ENCODE results near the gene EIPR1.

Gene EIPR1

GRCh38 chr2:3324036-3324386 is 53.6 kb downstream of the EIPR1 start:
- DNase-seq (ENCODE audit: low read depth in 2 of 2): no peak

GRCh38 chr2:3323360-3324035 is 54.1 kb downstream of the EIPR1 start:
- no peak for DNase-seq (ENCODE audit: low read depth in 2 of 2)

DNA sequence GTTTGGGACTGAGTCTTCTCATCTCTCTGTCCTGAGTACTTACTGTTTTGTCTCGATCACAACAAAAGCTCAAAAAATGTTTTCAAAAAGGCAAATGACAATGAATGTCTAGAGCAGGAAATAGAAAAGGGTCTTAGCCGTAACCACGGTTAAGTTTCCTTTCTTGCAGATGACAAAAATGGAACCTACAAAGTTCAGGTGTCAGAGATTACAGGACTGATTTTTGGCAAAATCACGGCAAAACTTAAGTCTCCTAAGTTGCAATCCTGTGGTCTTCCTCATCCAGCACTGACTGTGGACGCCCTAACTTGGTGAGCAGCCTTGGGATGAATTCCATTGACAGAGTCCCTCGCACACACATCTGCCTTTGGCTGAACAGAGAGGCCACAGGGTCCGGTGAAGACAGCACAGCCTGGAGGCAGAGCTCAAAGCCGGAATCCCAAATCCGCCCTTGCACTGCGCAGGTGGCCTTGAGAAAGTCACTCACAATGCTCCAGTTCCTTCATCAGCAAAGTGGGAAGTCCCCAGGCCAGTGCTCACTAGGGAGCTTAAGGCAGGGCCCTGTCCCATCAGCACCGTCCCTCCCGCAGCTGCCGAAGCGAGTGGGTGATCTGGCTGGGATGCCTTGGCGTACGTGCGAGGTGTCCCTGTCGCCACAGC is 55.2 kb downstream of the EIPR1 start:
- no peak for DNase-seq (ENCODE audit: low read depth in 2 of 2)

GRCh38 chr2:3321825-3322224 is 55.8 kb downstream of the EIPR1 start:
- no peak for DNase-seq (ENCODE audit: low read depth in 2 of 2)

DNA sequence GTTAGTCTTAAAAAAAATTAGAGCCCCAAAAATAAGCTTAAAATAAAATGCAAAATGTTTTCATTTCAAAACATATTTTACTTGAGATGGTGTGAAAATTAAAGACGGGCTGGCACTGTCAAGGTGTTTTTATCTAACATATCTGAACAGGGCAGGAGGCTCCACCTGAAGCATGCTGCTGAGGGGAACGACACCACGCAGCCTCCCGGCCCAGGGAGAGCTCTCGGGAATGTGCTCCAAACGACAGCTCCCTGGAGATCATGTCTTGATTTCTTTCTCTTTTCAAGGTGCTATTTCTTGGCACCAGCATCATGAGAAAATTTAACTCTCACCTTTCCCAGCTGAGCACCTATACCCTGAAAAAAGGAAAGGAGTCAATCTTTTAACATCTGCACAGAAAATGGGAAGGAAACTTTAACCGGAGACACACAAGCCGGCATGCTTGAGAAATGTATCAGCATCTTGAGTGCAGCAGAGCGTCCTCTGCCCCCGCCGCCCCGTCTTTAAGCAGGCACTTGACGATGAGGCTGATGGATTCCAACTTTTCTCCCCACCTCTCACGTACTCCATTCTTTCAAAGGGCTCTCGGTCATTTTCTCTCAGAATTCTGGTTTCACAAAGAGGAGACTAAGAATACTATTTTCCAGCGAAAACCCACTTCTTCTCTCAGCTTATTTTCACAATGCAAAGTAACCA is 56.6 kb downstream of the EIPR1 start:
- DNase-seq (ENCODE audit: low read depth in 2 of 2): no peak

- DNase-seq (ENCODE audit: low read depth in 2 of 2): no peak
Observed at GRCh38 chr2:3319745-3320566, 57.7 kb downstream of the EIPR1 start.

GRCh38 chr2:3319134-3319533 is 58.5 kb downstream of the EIPR1 start:
- DNase-seq (ENCODE audit: low read depth in 2 of 2): no peak

- DNase-seq (ENCODE audit: low read depth in 2 of 2): no peak
Observed at GRCh38 chr2:3317871-3318590, 59.6 kb downstream of the EIPR1 start.

DNA sequence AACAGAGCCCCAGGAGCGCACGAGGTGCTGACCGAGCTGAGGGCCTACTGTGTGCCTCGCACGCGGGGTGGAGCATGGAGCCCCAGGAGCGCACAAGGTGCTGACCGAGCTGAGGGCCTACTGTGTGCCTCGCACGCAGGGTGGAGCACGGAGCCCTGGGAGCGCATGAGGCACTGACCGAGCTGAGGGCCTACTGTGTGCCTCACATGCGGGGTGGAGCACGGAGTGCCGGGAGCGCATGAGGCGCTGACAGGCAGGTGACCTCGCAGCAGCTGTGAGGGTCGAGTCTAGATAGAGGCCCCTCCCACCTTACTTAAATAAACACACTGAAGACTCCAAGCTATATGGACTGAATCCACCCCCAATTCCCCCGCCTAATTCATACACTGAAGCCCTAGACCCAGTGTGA is 60.3 kb downstream of the EIPR1 start:
- no peak for DNase-seq (ENCODE audit: low read depth in 2 of 2)

DNA sequence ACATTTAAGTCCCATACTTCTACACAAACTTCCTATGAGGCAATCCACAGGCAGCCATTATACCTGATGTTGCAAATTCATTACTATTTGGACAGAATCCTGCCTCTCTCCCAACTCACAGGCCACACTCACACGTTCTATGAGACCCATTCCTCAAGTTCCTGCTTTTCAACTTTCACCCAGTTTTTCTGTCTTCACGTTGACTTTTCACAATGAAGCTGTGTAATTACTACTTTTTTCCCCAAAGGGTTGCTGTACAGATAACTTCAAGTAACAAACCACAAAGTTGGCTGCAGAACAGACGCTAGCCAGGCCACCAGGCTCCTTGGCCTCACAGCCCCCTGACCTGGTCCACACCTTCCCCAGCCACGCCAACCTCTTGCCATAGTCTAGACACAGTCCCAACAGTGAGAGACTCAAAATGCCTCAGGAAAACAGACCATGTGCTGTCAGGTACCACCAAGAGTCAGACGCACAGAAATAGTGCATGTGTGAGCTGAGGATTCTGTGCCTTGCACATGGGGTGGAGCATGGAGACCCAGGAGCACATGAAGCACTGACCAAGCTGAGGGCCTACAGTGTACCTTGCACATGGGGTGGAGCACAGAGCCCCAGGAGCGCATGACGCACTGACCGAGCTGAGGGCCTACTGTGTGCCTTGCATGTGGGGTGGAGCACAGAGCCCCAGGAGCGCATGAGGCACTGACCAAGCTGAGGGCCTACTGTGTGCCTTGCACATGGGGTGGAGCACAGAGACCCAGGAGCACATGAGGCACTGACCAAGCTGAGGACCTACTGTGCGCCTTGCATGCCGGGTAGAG is 61.0 kb downstream of the EIPR1 start:
- DNase-seq (ENCODE audit: low read depth in 2 of 2): no peak

DNA sequence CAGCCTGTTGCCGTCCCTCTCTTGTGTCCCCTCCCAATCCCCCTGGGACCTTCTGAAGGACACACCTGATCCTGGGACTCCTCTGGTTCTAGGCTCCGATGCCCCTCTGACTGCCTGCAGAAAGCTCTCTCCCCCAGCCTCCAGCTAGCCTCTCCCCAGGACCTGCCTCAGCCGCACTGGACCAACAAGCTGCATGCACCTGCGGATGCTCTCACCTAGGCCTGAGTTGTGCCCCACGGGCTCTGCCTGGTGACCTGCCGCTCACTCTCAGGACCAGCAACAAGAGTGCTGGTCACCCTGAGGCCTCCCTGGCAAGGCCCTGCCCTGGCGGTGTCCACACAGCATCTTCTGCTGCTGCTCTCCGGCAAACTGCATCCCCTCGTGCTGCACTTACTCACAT is 63.0 kb downstream of the EIPR1 start:
- DNase-seq (ENCODE audit: low read depth in 2 of 2): no peak

GRCh38 chr2:3313781-3314375 is 63.7 kb downstream of the EIPR1 start:
- no peak for DNase-seq (ENCODE audit: low read depth in 2 of 2)

GRCh38 chr2:3312576-3313345 is 64.9 kb downstream of the EIPR1 start:
- DNase-seq (ENCODE audit: low read depth in 2 of 2): no peak

DNA sequence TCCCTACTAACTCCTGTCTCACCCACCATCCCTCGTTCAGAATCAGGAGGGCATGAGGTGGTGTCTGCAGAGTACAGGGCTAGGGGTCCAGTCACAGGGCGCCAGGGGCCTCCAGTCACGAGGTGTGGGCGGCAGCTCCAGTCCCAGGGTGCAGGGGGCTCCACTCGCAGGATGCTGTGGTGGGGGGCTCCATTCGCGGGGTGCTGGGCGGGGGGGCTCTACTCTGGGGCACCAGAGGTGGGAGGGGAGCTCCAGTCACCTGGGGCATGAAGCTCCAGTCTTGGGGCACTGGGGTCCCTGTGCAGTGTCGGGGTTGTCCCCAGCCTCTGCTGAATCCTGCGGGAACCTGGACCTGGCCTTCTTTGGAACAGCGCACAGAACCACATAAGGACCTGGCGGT is 66.0 kb downstream of the EIPR1 start:
- DNase-seq (ENCODE audit: low read depth in 2 of 2): no peak

DNA sequence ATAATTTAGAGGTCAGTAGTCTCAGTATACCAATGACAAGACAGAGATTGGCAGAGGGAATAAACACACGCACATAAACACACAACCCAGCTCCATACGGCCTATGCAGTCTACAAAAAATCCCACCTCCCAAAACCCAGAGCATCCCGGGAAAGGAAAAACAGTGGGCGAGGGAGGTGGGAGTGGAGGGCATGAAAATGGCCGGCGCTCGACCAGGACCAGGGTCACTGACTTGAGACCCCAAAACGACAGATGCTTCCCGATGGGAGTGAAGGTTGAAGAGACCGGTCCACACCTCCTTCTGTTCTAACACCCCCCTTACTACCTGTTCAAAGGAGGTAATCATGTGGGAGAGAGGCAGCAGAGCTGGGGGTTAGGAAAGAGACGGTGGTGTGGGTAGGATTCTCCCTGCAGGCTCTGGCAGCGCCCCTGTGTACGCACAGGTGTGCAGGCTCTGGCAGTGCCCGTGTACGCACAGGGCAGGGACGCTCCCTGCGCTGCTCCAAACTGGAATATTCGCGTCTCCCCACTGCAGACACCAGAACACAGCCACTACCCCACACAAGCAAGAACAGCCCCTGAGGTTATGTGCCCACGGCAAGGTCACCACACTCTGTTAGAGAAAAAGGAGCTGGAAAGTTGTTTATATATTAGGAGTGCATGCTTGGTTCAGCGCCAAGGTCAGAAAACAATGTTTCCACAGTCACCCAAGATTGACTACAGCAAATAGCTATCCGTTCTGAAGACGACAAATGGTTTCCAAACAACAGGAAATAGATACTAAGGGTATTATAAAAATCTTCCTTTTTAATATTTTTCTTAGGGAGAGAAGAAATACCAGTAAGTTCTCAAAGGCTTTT is 67.9 kb downstream of the EIPR1 start:
- no peak for DNase-seq (ENCODE audit: low read depth in 2 of 2)

DNA sequence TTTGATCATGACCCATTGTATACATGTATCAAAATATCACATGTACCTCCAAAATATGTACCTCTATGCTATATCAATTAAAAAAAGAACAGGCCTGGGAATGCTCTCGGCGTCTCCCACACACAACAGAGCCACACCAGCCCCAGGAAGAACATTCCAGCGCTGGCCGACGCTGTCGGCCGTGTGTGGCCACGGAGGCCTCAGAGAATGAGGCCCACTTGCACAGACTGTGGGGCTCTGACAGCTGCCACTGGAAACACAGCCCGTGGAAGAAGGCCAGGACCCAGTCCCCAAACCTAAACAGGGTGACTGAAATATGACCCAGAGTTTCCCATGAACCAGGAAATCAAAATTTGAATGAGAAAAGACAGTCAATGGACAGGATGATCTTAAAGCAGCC is 69.7 kb downstream of the EIPR1 start:
- no peak for DNase-seq (ENCODE audit: low read depth in 2 of 2)

DNA sequence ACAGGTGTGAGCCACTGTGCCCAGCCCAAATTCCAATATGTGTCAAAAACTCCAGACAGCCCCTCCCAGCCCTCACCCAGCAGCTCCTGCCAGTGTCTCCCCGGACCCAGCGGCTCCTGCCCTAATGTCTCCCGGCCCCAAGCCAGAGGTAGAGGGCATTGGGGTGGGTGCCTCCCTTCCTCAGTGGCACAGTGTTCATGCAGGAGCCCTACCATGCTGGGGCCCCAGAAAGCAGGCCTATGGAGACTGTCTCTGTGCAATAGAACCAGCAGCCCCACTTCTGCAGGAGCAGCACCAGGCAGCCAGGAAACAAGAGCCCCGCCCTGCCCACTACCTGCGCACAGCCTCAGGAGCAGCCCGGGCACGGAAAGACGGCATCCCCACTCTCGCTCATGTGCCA is 70.4 kb downstream of the EIPR1 start:
- DNase-seq (ENCODE audit: low read depth in 2 of 2): no peak

DNA sequence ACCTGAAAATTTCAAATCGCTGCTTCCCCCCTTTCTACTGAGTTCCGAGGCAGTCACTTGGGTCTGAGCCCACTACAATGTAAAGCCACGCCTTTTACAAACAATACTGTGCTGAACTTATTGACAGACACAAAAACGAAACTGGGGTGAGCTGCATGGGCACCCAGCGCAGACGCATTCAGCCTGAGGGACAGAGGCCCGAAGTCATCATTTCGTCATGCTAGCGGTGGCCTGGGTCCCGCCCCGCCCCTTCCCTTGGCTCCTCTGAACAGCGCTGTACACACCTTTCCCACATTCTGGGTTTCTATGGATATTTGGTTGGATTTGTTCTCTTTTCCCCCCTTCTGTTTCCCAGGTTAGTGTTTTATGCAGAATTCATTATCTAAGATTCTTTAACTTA is 71.7 kb downstream of the EIPR1 start:
- DNase-seq (ENCODE audit: low read depth in 2 of 2): no peak

- DNase-seq (ENCODE audit: low read depth in 2 of 2): no peak
Observed at GRCh38 chr2:3305431-3305830, 72.2 kb downstream of the EIPR1 start.

All from stimulated activated CD4-positive, alpha-beta T cell treated with anti-CD3 and anti-CD28 coated beads, Interleukin-1b, Interleukin-23, amount 100 ng/mL, for 4 hours (primary cell).